Pons (tissue), 1 donor: Measurements from ENCODE around the gene PAXX.

Source experiments
- DNase-seq: peaks from one replicate; pipeline ENCODE4 v3.0.0-alpha.2; 2016; ENCODE audit warnings: low spot score

PAXX gene, protein sequence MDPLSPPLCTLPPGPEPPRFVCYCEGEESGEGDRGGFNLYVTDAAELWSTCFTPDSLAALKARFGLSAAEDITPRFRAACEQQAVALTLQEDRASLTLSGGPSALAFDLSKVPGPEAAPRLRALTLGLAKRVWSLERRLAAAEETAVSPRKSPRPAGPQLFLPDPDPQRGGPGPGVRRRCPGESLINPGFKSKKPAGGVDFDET

DNA sequence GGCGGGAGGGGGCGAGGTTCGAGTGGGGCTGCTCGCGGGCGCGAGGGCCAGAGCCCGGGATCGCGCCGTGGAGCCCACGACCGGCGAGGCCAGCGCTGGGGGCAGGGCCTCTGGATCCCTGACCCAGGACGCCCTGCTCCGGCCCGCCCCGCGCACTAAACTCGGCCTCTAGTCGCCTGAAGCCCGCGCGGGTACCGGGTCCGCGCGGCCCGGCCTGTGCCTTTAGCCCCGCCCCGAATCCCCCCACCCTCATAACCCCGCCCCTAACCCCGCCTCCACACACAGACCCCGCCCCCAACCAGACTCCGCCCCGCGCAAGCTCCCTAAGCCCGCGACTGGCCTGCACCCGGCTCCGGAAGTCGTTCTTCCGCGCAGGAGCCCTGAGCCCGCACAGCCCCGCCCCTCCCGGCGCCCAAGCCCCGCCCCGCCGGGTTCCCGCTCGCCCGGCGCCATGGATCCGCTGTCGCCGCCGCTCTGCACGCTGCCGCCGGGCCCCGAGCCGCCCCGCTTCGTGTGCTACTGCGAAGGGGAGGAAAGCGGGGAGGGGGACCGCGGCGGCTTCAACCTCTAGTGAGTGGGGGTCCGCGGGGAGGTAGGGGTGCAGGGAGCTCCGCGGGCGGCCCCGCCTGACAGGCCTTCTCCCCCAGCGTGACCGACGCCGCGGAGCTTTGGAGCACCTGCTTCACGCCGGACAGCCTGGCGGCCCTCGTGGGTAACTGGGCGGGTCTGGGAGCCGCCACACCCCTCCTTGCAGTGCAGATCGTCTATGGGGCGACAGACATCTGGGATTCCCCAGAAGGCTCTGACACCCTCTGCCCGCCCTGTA is at the start of gene PAXX:
Gene PAXX (plus strand): TSS at position 430 of the 826 bp plus-strand sequence. CDS start 22 bp downstream, at position 452.
- peak; percentile 77 for DNase-seq

DNA sequence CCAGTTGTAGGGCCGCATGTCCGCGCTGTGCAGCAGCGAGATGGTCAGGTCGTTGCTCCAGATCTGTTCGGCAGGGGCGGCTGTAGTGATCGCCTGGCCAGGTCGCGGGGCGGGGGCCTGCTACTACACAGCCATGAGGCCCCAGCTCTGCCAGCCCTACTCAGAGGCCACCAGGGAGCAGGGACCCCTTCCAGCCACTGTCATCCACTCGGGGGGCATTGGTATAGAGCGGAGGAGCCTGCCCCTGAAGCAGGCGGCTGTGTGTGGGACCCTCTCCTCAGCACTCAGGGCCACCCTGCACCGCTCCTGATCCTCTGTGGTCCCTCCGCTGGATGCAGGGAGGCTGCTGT is 49.4 kb upstream of the PAXX start:
- DNase-seq, result no peak

DNA sequence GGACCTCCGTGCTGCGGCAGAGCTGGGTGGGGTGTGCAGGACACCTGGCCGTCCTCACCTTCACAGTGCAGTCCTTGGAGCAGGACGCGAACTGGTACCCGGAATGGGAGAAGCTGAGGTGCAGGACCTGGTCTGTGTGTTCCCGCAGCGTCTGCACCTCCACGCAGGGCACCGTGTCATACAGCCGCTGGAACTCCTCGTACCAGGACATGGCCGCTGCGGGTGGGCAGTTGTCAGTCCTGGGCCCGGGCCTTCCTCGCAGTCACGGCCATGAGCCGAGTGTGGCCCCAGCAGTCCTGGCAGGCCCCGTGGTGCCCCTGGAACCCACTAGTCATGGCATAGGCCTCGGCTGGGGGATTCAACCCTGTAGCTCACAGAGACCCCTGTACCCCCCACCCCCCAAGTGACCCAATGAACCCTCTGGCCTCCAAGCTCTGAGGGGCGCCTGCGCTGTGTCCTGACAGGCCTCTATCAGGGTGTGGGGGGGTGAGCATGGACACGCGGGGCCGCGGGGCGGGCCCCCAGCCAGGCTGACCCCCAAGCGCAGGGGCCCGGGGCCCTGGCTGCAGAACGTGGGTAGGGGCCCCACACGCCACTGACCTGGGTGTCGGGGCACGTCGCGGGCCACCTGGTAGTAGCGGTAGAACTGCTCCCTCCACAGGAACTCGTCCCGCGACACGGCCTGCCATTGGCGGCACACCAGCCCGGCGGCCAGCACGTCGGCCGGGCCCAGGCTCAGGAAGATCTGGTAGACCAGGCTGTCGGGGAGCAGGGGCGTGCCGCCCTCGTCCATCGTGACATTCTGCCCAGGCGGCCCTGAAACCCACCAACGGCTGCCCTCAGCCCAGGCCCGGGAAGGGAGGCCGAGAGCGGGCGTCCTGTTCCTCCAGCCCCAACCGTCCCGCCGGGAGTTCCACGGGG is 48.7 kb upstream of the PAXX start:
- no peak for DNase-seq

DNA sequence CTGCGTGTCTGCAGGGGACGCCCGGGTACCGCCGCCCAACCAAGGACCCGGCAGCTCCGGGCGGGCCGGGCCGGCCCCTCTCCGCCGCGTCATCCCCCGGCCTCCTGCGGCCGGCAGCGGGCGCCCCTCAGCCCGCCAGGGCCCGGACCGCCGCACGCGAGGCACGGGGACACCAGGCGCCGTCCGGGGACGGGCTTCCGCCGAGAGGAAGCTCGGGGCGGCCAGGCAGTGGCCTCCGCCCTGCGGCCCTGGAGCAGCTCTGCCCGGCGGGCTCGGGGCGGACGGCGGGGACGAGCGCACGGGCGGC is 48.1 kb upstream of the PAXX start:
- no peak for DNase-seq

DNA sequence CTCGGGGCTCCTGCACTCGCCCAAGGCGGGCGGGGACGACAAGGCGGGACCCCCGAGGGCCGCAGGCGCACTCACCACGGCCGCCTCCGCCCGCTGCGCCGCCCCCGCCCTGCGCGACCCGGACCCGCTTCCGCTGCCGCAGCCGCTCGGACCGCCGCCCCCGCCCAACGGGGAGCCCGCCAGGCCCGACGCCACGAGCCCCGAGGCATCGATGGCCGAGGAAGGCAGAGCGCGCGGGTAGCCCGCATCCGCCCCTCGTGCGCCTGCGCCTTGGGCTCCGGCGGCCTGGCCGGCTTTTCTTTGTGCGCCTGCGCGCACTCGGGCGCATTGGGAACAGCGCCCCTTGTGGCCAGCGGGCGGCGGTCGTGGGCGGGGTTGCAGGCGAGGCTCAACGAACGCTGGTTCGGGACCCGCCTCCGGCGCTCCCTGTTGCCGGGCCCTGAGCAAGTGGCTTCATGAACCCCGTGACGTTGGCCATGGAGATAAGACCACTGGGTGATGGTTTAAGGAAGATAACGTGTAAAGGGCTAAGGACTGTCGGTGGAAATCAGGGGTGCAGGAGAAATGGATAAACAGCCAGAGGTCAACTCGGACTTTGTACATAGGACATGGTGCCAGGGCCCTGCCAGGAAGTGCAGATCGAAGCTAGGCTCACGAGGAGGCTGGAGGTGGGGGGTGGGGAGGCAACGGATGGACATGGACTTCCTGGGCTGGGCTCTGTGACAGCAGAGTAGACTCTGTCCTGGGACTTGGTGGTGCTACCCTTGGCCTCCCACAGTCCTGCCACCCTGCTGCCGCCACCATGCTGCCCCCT is 47.5 kb upstream of the PAXX start, which contains the start of the genes C8G and FBXW5:
Gene C8G (plus strand): TSS at position 725 of the 814 bp plus-strand sequence. CDS start 78 bp downstream, at position 803.
Gene FBXW5 (minus strand): TSS at position 220 of the 814 bp plus-strand sequence. CDS start 655 bp downstream, outside the sequence.
- DNase-seq, result peak; percentile 85

DNA sequence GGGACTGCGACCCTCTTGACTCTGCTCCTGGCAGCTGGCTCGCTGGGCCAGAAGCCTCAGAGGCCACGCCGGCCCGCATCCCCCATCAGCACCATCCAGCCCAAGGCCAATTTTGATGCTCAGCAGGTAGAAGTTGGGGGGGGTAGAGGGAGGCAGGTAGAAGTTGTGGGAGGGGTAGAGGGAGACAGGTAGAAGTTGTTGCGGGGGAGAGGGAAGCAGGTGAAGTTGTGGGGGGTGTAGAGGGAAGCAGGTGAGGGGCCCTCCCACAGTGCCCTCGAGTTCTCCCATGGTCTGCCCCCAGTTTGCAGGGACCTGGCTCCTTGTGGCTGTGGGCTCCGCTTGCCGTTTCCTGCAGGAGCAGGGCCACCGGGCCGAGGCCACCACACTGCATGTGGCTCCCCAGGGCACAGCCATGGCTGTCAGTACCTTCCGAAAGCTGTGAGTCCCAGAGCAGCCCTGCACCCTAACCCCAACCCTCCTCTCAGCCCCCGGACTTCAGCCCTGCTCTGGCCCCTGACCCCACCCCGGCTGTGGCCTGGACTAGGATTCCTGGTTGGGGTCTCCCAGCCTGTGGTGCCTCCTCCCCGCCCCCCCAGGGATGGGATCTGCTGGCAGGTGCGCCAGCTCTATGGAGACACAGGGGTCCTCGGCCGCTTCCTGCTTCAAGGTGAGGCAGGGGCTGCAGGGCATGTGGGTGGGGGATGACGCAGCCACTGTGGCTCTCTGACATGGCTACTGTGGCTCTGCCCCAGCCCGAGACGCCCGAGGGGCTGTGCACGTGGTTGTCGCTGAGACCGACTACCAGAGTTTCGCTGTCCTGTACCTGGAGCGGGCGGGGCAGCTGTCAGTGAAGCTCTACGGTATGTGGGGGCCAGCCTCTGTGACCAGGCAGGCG is 46.6 kb upstream of the PAXX start:
- DNase-seq, result no peak

DNA sequence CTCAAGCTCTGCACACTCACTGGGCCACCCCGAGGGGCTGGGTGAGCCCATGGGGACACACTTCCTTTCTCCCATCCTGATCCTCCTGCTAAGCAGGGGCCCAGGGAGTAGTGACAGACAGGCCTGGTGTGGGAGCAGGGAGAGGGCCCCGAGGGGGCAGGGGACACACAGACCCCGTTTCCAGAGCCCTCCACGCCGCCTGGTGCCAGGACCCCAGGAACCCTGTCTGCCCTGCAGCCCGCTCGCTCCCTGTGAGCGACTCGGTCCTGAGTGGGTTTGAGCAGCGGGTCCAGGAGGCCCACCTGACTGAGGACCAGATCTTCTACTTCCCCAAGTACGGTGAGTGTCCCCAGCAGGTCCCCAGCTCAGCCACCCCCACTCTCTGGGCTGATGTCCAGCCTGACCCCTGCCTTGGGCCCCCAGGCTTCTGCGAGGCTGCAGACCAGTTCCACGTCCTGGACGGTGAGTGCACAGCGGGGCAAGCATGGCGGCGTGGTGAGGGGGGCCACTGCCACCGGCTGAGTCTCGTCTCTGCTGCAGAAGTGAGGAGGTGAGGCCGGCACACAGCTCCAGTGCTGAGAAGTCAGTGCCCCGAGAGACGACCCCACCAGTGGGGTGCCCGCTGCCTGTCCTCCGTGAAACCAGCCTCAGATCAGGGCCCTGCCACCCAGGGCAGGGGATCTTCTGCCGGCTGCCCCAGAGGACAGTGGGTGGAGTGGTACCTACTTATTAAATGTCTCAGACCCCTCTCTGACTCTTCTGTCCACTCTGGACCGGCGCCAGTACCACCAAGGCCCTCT is 45.8 kb upstream of the PAXX start:
- no peak for DNase-seq

DNA sequence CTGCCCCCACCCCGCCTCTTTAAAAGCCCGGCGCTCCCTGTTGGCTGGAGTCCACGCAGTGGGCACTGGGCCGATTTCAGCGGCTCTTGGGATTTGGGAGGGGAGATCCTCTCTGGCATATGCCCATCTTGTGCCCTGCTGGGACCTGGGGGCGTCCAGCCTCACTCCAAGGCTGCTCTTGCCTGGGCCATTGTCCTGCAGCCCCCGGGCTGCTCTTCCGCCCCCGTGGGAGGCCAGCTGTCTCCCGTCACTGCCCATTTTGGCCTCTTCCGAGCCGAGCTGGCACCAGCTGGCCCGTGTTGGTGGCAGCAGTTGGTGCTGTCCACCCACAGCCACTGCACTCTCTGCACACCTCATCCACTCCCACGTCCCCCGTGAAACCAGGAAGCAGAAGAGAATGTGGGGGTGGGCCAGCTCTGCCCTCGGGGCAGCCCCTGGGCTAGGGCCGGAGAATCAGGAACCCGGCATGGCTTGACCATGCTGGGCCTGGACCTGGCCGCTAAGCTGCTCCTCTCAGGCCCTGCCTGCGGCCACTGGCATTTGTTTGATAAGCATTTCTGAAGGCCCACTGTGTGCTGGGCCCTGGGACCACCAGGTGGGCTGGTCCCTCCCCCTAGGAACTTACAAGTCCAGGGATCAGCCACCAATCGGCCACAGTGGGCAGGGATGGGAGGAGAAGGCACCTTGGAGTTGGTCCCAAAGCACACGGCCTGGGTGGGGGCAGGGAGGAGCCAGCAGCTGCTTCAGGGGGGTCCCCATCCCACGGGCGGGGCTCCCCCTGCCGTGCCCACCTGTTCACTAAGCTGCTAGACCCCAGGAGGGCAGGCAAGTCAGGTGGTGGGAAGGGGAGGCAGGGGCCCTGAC is 45.0 kb upstream of the PAXX start:
- peak; percentile 60 for DNase-seq

DNA sequence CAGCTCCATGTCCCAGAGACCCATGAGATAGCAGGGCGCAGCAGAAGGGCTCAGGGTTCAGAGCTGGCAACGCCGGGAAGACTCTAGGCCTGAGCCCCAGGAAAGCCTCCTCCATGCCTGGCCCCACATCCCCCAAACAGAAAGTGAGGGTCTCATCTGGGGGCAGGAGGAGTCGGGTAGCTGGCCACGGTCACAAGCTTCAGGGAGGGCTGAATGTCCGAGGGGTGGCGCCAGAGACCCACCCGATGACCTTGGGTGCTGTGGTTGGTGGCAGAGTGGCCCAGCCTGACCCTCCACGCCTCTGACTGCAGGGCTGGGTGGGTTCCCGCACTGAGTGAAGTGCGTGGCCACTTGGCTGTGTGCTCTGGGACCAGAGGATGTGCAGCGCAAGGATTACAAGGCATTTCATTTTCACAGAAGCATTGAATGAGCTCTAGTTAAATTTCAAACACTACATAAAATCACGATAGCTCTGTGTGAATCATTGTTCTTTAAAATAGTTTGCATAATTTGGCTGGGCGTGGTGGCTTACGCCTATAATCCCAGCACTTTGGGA is 44.2 kb upstream of the PAXX start:
- peak; percentile 79 for DNase-seq

DNA sequence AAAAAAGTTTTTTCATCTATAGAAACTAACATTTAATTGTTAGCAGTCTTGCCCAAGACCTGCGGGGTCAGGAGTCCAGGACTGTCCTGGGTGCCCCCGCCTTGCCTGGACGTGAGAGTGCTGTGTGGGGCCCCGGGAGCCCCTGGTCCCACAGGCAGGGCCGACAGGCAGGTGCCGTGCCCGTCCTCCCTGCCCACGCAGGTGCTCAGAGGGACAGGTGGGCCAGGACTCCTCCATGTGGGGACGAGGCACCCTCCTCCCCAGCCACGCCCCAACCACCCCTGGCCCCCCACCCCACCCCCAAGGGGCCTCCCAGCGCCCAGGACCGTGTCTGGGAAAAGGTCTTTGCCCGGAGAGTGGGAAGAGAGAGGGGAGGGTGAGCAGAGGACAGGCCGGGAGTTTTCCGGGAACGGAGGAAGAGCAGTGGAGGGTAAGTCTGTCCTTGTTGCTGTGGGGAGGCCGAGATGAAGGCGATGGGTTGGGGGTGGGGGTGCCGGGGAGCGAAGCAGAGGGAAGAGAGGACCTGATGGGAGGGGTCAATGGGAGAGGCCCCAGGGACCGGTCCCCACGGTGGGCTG is 42.9 kb upstream of the PAXX start:
- DNase-seq, result no peak

DNA sequence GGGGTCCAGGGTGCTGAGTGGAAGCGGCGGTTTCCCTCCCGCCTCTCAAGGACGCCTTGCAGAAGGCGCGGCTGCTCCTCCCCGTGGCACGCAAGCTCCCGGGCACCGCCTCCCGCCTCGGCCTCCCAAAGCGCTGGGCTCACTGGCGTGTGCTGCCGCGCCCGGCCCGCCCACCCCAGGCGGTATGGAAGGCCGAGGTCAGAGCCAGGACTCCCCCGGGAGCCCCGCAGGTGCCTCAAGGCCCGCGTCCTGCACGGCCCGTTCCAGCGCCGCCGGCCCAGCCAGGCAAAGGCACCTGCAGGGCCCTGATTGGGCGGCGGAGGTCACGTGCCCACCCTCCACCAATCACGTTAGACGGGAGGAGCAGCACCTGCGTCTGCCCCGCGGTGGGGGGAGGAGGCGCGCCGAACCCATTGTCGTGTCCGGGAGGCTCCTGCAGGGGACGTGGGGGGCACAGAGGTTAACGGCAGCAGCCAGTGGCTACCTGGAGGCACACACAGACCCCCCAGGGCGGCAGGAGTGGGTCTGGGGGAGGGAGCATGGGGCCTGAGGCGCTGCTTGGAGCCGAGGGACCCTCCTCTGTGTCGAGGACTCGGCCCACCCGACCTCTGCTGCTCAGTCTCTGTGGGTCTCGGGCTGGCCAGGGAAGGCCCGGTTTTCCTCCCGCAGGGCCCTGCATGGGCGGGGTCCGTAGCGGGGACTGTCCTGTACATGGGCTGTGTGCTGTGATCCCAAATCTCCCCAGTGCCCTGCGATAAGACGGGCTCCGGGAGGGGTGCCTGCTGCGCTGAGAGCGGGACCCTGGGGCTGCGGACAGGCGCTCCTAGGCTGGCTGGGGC is 42.2 kb upstream of the PAXX start:
- peak; percentile 93 for DNase-seq

DNA sequence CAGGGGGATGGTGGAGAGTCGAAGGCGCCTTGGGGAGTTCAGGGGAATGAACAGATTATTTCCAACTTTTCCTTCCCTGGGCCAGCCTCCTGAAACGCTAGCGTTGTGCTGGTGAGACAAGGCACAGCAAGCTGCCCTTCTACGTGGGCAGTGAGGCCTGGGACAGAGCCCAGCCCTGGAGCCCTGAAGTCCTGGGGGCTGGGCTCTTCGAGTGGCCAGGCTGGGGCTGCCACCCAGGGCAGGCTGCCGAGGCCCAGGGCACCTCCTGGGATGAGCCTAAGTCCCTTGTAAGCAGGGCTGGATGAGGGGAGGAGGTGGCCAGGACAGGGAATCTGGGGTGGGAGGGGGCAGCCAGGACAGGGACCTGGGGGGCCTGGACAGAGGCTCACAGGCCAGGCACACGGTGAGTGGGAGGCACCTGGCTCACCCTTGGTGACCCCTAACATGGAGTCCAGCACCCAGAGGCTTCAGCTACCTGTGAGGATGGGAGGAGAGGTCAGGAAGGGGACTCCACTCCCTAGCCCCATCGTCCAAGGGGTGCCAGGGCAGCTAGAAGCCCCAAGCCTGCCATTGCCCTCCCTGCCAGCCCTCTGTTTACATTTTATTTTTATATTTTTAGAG is 41.5 kb upstream of the PAXX start:
- DNase-seq, result no peak

DNA sequence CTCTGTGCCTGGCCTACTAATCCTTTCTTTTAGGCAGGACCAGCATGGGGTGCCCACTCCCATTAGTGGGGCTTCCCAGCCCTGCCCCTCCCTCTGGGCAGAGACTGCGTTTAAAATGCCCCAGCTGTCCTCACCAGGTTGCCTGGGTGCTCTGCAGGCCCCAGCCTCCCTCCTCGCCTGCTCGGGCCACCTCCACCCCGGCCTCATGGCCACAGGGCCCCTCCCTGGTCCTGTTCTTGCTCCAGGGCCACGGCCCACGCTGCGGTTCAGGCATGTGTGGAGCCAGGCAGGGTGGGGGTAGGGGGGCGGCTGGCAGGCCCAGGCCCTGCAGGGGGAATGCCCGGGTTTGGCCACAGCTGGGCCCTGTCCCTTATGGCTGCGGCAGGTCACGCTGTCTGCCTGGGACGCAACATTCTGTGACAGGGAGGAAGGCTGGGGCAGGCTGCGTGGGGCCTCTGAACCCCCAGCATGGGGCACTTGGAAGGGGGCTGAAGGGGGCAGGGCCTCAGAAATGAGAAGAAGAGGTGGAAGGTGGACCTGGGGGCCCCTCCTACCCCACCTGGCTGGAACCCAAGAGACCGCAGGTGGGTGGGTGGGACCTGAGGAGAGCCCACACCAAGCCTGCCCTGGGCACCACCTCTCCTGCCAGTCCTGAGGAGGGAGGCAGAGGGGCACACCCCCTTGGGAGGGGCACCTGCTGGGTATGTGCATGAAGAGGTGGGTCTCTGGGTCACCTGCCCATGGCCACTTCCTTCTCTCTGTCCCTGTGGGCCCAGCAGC is 40.5 kb upstream of the PAXX start, which contains the start of gene LCN12:
Gene LCN12 (plus strand): TSS at position 733 of the 780 bp plus-strand sequence. CDS start 55 bp downstream, outside the sequence.
- no peak for DNase-seq

DNA sequence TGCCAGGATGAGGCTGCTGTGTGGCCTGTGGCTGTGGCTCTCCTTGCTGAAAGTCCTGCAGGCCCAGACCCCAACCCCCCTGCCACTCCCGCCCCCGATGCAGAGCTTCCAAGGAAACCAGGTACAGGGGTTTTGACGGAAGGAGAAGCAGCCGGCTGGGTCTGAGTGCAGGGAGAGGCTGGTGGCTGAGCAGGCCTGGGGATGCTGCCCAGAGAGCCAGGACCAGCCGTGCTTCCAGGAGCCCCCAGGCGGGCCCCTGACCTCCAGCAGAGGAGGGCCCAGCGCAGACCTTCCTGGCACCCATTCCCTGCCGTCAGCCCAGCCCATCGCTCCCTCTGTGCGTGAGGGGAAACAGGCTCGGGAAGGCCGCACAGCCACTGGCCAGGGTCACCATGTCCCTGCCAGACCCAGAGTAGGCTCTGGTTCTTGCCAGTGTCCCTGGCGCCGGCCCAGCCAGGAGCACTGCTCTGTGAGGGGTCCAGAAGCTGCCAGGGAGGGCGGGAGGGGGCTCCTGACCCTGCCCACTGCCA is 39.8 kb upstream of the PAXX start:
- DNase-seq, result no peak
